ENCODE measurements around the gene MKLN1. TPM values are rescaled to one million over a fixed set of nuclear protein-coding genes. Genes with fewer than 3 reads are reported as not detected.

The MKLN1 gene
- total RNA-seq, 2 donors from 2014 or later = 44.9 to 49.6 TPM

- no peak for ATAC-seq (replicated peaks in 1 of 2)
These were observed 149.1 kb downstream of the MKLN1 start for GRCh38 chr7:131476740-131477139.

GRCh38 chr7:131480384-131481315 is 153.0 kb downstream of the MKLN1 start:
- no peak overlapping the region for H3K27ac Mint-ChIP-seq
- no peak for ATAC-seq (replicated peaks in 1 of 2)

More at GRCh38 chr7:131476740-131477139, 149.1 kb downstream of the MKLN1 start:
- H3K27ac Mint-ChIP-seq = no peak overlapping the region
- peaks cover 3 to 8% of the 10 kb centered on the region in 2 donors for H3K36me3 Mint-ChIP-seq (ENCODE audit: insufficient read depth in 2 of 2)
- H3K27me3 Mint-ChIP-seq (ENCODE audit: low read depth) = no peaks in the 10 kb centered on the region
- no peak overlapping the region for H3K4me3 Mint-ChIP-seq
- DNase-seq = no peak
- no peaks in the 10 kb centered on the region for H3K4me1 Mint-ChIP-seq (ENCODE audit: low read depth)
- no peaks in the 10 kb centered on the region for H3K9me3 Mint-ChIP-seq

GRCh38 chr7:131482800-131483199 is 155.1 kb downstream of the MKLN1 start:
- Mint-ChIP-seq H3K9me3 (no peaks in the 10 kb centered on the region), H3K36me3 (ENCODE audit: insufficient read depth in 2 of 2) (no peaks in the 10 kb centered on the region), H3K4me1 (ENCODE audit: low read depth) (no peaks in the 10 kb centered on the region), H3K27me3 (ENCODE audit: low read depth) (no peaks in the 10 kb centered on the region), H3K27ac (peak overlapping the region; percentile 33), H3K4me3 (no peak overlapping the region)
- no peak for DNase-seq
- no peak for ATAC-seq (replicated peaks in 1 of 2)

More at GRCh38 chr7:131480384-131481315, 153.0 kb downstream of the MKLN1 start:
- no peaks in the 10 kb centered on the region for H3K27me3 Mint-ChIP-seq (ENCODE audit: low read depth)
- no peak overlapping the region for H3K4me3 Mint-ChIP-seq
- H3K4me1 Mint-ChIP-seq (ENCODE audit: low read depth) = no peaks in the 10 kb centered on the region
- DNase-seq = no peak
- no peaks in the 10 kb centered on the region for H3K36me3 Mint-ChIP-seq (ENCODE audit: insufficient read depth in 2 of 2)
- H3K9me3 Mint-ChIP-seq = no peaks in the 10 kb centered on the region

- peaks cover 0 to 2% of the 10 kb centered on the region in 2 donors for H3K36me3 Mint-ChIP-seq (ENCODE audit: insufficient read depth in 2 of 2)
- no peak overlapping the region for H3K27ac Mint-ChIP-seq
- H3K4me1 Mint-ChIP-seq (ENCODE audit: low read depth) = no peaks in the 10 kb centered on the region
- H3K9me3 Mint-ChIP-seq = no peaks in the 10 kb centered on the region
- no peaks in the 10 kb centered on the region for H3K27me3 Mint-ChIP-seq (ENCODE audit: low read depth)
- DNase-seq = no peak
- ATAC-seq (replicated peaks in 1 of 2) = no peak
- H3K4me3 Mint-ChIP-seq = no peak overlapping the region
These were observed 155.9 kb downstream of the MKLN1 start for GRCh38 chr7:131483586-131483985.

- ATAC-seq (replicated peaks in 1 of 2) (no peak), DNase-seq (no peak)
- Mint-ChIP-seq H3K27me3 (ENCODE audit: low read depth) (no peaks in the 10 kb centered on the region), H3K4me3 (no peak overlapping the region), H3K4me1 (ENCODE audit: low read depth) (no peaks in the 10 kb centered on the region), H3K36me3 (ENCODE audit: insufficient read depth in 2 of 2) (peaks cover 0 to 2% of the 10 kb centered on the region in 2 donors), H3K27ac (no peak overlapping the region), H3K9me3 (no peaks in the 10 kb centered on the region)
These were observed 158.7 kb downstream of the MKLN1 start for GRCh38 chr7:131486346-131486745.

DNA sequence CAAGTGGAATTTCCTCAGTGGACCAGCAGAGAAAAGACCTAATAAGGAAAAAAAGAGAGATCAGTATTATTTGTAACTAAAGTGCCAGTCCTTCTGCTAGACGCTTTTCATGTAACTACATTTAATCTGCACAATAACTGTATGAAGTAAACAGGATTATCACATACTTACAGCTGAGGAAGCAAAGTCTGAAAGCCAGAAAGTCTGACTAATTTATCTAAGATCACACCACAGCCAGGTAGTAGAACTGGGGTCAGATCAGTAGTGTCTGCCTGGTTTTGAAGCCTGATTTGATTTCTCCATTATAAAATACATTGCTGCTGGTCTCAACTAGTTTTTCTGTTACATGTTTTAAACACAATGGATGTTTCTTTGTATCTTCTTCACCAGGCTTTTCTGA is 159.5 kb downstream of the MKLN1 start:
- H3K9me3 Mint-ChIP-seq = no peaks in the 10 kb centered on the region
- peak overlapping the region; percentile 9 for H3K27ac Mint-ChIP-seq
- peaks cover 0 to 2% of the 10 kb centered on the region in 2 donors for H3K36me3 Mint-ChIP-seq (ENCODE audit: insufficient read depth in 2 of 2)
- H3K4me3 Mint-ChIP-seq = no peak overlapping the region
- H3K4me1 Mint-ChIP-seq (ENCODE audit: low read depth) = no peaks in the 10 kb centered on the region
- H3K27me3 Mint-ChIP-seq (ENCODE audit: low read depth) = no peaks in the 10 kb centered on the region
- DNase-seq (no peak), ATAC-seq (replicated peaks in 1 of 2) (peak; percentile 43 to 44)

- H3K9me3 Mint-ChIP-seq = no peaks in the 10 kb centered on the region
- no peaks in the 10 kb centered on the region for H3K27me3 Mint-ChIP-seq (ENCODE audit: low read depth)
- H3K4me3 Mint-ChIP-seq = no peak overlapping the region
- DNase-seq (no peak), ATAC-seq (replicated peaks in 1 of 2) (no peak)
- H3K27ac Mint-ChIP-seq = no peak overlapping the region
- no peaks in the 10 kb centered on the region for H3K4me1 Mint-ChIP-seq (ENCODE audit: low read depth)
- H3K36me3 Mint-ChIP-seq (ENCODE audit: insufficient read depth in 2 of 2) = peaks cover 0 to 2% of the 10 kb centered on the region in 2 donors
These were observed 160.7 kb downstream of the MKLN1 start for GRCh38 chr7:131488361-131488760.

DNA sequence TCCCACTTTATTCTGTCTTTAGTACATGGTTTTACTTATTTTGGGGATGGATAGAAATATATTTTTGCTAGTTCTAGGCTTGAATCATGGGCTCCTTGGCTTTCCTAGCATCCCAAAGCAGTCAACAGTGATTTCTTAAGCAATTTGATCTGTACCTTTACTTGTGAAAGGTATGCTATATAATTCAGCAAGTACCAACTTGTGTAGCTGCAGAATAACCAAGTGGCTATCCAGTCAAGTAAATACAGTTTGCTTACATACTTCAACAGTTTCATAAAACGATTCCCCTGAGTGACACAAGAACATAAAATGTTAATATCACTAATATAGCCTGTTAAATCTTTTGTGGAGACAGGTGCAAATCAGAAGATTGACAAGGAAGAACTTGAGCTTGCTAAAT is 161.5 kb downstream of the MKLN1 start:
- Mint-ChIP-seq H3K36me3 (ENCODE audit: insufficient read depth in 2 of 2) (peaks cover 0 to 2% of the 10 kb centered on the region in 2 donors), H3K27ac (no peak overlapping the region), H3K4me3 (no peak overlapping the region), H3K9me3 (no peaks in the 10 kb centered on the region), H3K27me3 (ENCODE audit: low read depth) (no peaks in the 10 kb centered on the region), H3K4me1 (ENCODE audit: low read depth) (no peaks in the 10 kb centered on the region)
- ATAC-seq (replicated peaks in 1 of 2) (no peak), DNase-seq (no peak)

GRCh38 chr7:131489881-131490280 is 162.2 kb downstream of the MKLN1 start:
- H3K4me3 Mint-ChIP-seq = no peak overlapping the region
- peaks cover 0 to 2% of the 10 kb centered on the region in 2 donors for H3K36me3 Mint-ChIP-seq (ENCODE audit: insufficient read depth in 2 of 2)
- no peak overlapping the region for H3K27ac Mint-ChIP-seq
- H3K27me3 Mint-ChIP-seq (ENCODE audit: low read depth) = no peaks in the 10 kb centered on the region
- no peak for DNase-seq
- no peaks in the 10 kb centered on the region for H3K9me3 Mint-ChIP-seq
- no peak for ATAC-seq (replicated peaks in 1 of 2)
- H3K4me1 Mint-ChIP-seq (ENCODE audit: low read depth) = no peaks in the 10 kb centered on the region

DNA sequence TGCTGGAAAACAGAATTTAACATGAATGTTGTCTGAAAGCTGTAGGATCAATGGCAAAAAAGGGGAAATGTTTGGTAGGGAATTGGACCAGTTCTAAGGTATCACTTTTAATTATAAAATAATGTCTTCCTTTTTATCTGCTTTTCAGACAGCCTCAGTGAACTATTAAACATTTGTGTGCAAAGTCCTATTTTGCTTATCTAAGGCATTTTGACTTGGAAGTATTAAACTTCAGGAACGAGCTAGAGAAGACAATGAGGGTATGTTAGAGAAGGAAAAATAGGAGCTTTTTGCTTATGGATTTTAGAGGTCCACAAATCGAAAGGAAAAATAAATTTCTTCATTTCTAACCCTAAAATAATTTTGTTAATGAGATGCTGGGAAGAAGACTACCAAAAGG is 165.4 kb downstream of the MKLN1 start:
- Mint-ChIP-seq H3K27me3 (ENCODE audit: low read depth) (no peaks in the 10 kb centered on the region), H3K27ac (peak overlapping the region; percentile 42), H3K4me3 (no peak overlapping the region), H3K9me3 (no peaks in the 10 kb centered on the region), H3K36me3 (ENCODE audit: insufficient read depth in 2 of 2) (peaks cover 0 to 1% of the 10 kb centered on the region in 2 donors), H3K4me1 (ENCODE audit: low read depth) (no peaks in the 10 kb centered on the region)
- DNase-seq = no peak
- no peak for ATAC-seq (replicated peaks in 1 of 2)

DNA sequence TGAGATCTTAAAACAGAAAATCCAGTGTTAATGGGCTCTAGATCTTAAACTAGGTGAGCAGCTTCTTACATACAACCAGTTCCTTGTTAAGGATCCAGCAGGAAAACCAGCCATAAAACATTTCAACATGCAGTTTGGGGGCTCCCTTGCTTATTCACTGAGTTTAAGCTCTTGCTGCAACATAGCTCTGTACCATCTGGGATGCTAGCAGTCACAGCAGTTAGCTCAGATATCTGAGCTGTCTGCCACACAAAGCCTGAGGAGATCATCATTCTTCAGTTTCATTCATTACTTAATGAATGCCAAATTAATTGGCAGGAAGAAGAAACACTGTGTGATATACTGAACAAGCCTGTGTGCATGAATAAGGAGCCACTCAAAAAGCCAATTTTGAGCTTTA is 165.9 kb downstream of the MKLN1 start:
- Mint-ChIP-seq H3K36me3 (ENCODE audit: insufficient read depth in 2 of 2) (no peaks in the 10 kb centered on the region), H3K27me3 (ENCODE audit: low read depth) (no peaks in the 10 kb centered on the region), H3K9me3 (no peaks in the 10 kb centered on the region), H3K4me3 (no peak overlapping the region), H3K4me1 (ENCODE audit: low read depth) (no peaks in the 10 kb centered on the region), H3K27ac (no peak overlapping the region)
- ATAC-seq (replicated peaks in 1 of 2) (no peak), DNase-seq (no peak)

DNA sequence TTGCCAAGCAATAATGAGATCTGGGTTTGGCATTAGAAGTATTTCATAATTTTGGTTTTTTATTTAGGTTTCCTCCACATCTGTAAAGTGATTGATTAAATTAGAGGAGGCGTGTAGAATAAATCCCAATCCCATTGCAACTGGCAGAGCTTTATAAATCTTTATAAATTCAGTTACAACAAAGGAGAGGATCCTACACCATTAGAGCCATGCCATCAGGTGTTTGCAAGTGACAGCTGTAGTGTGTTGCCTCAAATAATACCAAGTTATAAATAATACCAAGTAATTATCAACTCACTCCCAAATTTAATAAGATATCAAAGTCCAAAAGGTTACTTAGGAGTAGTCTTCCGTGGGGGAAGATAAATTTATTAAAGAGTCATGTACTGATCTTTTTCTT is 166.5 kb downstream of the MKLN1 start:
- Mint-ChIP-seq H3K9me3 (no peaks in the 10 kb centered on the region), H3K27ac (no peak overlapping the region), H3K4me3 (no peak overlapping the region), H3K27me3 (ENCODE audit: low read depth) (no peaks in the 10 kb centered on the region), H3K4me1 (ENCODE audit: low read depth) (no peaks in the 10 kb centered on the region), H3K36me3 (ENCODE audit: insufficient read depth in 2 of 2) (no peaks in the 10 kb centered on the region)
- ATAC-seq (replicated peaks in 1 of 2) (no peak), DNase-seq (no peak)

DNA sequence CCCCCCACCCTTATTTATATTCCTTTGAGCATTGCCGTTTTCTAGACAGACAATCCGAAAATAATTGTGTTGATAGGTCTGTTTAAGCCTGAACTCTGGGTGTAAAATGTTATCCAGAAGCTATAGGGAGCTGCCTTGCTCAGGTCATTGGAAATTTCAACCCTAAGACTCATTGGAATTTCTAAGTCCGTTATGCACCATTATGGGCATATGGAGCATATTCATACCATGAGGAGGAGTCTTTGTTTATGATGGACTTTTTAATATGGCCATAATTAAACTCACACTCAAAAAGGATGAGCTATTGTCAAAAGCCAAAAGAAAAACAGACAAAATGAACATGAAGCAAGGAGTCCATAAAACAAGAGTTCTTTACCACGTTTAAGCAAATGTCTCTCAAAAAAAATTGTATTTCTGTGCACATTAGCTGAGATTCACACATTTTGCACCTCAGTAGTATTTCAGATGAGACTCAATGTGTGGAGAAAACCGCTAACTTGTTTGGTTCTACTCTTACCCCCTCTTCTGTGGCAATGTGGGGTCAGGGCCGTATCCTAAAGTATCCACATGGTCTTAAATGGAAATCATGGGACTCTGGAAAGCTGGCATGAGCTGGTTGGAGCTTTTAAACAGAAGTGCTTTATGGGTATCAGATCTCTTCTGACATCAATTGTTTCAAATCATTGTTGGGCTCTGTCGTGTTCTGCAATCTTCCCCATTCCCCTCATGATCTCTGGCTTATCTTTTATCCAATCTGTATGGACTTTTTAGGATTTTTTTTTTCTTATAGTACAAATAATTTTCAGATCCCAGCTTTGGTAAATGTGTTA is 168.2 kb downstream of the MKLN1 start:
- Mint-ChIP-seq H3K36me3 (ENCODE audit: insufficient read depth in 2 of 2) (no peaks in the 10 kb centered on the region), H3K27ac (no peak overlapping the region), H3K4me1 (ENCODE audit: low read depth) (peaks cover 17% of the 10 kb centered on the region), H3K9me3 (no peaks in the 10 kb centered on the region), H3K27me3 (ENCODE audit: low read depth) (no peaks in the 10 kb centered on the region), H3K4me3 (no peak overlapping the region)
- no peak for ATAC-seq (replicated peaks in 1 of 2)
- DNase-seq = no peak

All from activated T-cell treated with anti-CD3 and anti-CD28 coated beads, Interleukin-2, amount 50 U/mL, for 72 hours (primary cell).